C1 segment of cervical spinal cord (tissue), 14 donors: ENCODE measurements around the gene RNU1-3.
"Not testable (repeated sequence)": the region's sequence is repeated elsewhere in the genome, so short reads cannot be mapped to it uniquely, and the experiment has no call there.

Experiments
- DNase-seq, 14 donors: peaks; one replicate each; lab custom pipeline; 2025; lab: John Stamatoyannopoulos, UW

RNU1-3 gene

DNA sequence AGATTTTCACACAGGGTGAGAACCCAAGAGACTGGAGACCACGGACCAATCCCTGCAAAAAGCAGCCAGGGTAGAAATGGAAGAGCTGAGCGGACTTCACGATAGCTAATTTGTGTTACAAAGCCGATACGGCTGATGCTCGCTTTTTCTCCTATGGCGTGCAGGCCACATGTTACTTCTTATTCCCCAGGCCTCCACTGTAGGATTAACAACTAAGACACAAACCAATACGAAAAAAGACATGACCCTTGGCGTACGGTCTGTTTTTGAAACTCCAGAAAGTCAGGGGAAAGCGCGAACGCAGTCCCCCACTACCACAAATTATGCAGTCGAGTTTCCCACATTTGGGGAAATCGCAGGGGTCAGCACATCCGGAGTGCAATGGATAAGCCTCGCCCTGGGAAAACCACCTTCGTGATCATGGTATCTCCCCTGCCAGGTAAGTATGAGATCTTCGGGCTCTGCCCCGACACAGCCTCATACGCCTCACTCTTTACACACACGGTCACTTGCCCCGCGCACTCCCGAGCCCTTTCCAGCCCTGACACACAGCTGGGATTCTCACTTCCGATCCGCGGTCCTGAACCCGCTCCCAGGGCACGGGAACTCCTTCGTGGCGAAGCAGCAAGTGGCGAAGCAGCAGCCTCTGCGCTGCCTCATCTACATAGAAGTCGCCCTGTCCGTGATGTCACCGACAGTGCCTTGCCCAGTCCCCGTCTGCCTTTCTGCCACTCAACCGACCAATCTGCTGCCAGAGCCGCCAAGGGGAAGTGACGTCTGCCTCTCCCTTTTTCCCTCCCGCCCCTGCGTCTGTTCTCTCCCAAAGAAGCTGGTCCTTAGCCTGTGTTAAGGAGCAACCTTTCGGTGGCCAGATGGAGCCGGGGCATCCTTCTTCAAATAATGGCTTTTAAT, at the start of gene RNU1-3:
Gene RNU1-3, minus strand, starts transcription at position 447 of the 912 bp plus-strand sequence.
- DNase-seq = not testable (repeated sequence)

DNA sequence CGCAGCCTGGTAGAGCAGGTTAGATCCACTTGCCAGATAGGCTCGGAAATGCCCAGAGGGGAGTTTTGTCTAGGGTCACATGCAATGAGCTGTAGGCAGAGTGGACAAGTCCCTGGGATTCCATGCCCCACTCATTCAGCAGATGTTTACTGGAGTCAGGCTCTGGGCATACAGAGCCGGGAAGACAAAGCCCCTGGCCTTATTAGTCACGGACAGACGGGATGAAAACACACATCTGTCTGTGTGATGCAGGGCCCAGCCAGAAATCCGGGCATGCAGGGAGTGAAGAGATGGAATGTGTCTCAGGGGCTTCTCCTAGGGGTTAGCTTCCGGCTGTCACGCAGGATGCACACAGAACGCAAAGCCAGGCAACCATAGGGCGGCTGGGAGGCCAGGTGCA, 46.7 kb upstream of the RNU1-3 start:
- not testable (repeated sequence) for DNase-seq

DNA sequence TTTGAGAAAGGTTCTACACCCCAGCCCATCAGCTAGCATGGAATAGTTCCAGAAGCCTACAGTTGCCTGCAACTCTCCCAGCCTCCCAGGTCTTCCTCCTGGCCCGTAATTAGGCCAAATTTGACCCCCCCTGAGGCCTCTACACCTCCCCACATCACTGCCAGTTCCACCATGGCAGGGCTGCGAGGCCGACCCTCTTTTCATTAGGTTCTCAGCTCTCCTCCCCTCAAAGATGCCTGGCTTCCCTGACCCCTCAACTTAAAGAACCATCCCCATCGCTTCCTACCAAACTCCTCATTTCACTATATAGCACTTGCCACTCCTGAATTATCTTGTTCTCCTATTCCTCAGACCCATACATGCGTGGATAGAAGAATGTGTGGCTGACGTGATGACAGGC, 46.2 kb upstream of the RNU1-3 start:
- DNase-seq = not testable (repeated sequence)

DNA sequence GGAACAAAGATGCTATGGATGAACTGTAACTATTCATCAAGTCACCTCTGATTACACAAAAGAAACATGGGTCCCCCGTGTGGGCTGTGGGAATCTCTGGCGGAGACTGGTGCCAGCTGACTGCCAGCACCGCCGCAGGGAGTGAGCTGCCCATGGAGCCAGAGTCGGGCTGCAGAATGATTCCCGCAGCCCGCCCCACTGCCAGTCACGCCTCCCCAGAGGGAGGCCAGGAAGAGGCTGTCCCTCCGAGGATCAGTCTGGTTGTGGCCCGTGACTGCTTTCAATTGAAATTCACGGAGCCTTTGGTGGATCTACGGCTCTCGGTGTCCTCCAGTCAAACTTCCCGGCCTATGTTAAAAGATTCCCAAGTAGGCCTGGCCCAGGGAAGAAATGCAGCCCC, 45.8 kb upstream of the RNU1-3 start:
- peak in 5 of 14 donors; percentile 15 to 45 (median 42) for DNase-seq

- DNase-seq = not testable (repeated sequence)
Observed at GRCh38 chr1:16712131-16712530, 45.4 kb upstream of the RNU1-3 start.

DNA sequence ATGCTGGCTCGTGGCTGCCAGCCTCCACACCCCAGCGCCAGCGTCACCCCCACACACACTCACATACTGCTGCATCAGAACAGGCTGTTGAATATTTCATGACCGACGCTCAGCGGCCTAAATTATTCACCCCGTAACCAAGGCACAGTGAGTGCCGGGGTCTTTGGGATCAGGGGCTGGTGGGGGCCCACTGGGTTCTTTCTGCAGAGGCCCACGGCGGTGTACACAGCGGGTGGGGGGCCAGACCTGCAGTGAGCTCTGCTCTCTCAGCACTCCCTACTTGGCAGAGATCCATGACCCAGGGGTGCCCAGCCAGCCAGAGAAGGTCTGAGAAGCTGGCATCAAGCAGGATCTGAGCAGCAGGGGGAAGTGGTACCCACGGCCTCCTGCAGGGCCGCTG, 43.9 kb upstream of the RNU1-3 start:
- DNase-seq = peak in 9 of 14 donors; percentile 24 to 83 (median 57)

GRCh38 chr1:16709659-16710087, 42.9 kb upstream of the RNU1-3 start:
- DNase-seq = peak in 3 of 14 donors; percentile 20 to 32 (median 32)

- DNase-seq = not testable (repeated sequence)
Observed at GRCh38 chr1:16708704-16709103, 42.0 kb upstream of the RNU1-3 start.

DNA sequence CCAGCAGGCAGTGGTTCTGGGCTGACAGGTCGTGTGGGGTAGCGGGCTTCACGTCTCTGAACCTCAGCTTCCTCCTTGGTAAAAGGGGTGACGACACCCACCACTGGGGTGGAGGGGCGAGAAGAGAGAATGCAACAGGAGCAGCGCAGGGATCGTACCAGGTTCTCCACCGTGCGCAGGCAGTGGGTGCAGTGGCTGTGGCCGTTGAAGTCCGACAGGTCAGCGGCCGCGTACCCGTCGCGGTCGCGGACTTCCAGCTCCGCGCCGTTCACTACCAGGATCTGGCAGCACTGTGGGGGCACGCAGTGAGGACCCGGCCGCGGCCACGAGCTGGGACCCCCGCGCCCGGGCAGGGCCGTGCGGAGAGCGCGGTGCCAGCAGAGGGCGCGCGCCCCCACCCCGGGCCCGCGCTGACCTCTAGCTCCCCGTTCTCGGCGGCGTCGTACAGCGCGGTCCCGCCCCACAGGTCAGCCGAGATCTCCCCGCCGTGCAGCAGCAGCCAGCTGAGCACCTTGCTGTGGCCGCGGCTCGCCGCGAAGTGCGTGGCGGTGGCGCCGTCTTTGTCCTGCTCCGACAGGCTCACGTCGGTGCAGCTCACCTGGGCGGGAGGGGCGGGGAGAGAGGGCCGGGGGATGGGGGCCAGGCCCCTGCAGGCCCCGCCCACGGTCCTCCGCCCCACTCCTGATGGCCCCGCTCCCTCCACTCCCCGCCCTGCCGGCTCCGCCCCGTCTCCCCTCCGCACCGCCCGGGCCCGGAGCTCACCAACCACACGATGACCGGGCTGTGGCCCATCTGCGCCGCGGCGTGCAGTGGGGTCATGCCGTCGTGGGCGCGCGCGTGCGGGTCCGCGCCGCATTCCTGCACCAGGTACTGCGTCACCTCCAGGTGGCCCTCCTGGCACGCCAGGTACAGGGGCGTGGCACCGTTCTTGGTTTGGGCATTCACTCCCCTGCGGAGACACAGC, 40.7 kb upstream of the RNU1-3 start:
- DNase-seq = not testable (repeated sequence)

DNA sequence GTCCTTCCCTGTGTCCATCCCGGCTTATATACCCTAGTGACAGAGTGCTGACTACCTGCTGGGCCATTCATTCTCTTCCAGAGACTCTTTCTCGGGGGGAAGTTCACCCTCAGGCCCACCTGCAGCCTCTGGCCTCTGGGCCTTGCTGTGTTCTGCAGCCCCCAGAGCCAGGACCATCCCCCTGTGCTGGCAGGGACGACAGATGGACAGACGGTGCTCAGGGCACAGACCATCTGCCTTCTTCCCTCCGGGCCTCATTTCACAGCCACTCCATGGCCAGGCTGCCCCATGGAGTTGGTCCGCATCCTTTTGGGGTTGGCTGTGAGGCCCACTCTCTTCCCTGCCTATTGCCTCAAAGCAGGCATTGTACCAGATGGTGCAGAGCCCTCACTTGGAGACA, 39.6 kb upstream of the RNU1-3 start:
- DNase-seq = peak in 1 of 14 donors; percentile 53

- DNase-seq = not testable (repeated sequence)
Observed at GRCh38 chr1:16704502-16705100, 37.9 kb upstream of the RNU1-3 start.

DNA sequence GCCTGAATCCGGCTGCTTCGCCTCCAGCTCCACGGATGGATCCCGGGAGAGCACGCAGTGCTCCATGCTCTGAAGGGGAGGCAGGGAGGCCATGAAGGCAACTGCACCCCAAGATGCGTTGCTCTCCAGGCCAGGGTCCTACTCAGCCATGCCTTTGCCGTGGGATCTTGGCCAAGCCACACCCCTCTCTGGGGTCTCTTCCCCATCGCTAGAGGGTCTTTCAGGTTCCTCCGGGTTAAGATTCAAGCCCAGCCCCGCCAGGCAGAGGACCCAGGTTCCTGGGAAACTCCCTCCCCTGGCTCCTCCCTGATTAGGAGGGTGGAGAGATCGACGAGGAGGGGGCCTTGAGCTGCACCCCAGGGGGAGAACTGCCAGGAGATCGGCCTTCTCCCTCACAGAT, 37.3 kb upstream of the RNU1-3 start:
- DNase-seq = not testable (repeated sequence)

GRCh38 chr1:16703602-16704001, 36.9 kb upstream of the RNU1-3 start:
- not testable (repeated sequence) for DNase-seq

- DNase-seq = not testable (repeated sequence)
Observed at GRCh38 chr1:16703141-16703540, 36.4 kb upstream of the RNU1-3 start.

- not testable (repeated sequence) for DNase-seq
Observed at GRCh38 chr1:16702280-16702679, 35.5 kb upstream of the RNU1-3 start.

- not testable (repeated sequence) for DNase-seq
Observed at GRCh38 chr1:16701189-16701588, 34.4 kb upstream of the RNU1-3 start.

GRCh38 chr1:16700138-16700895, 33.6 kb upstream of the RNU1-3 start:
- not testable (repeated sequence) for DNase-seq

- DNase-seq = not testable (repeated sequence)
Observed at GRCh38 chr1:16699440-16699839, 32.7 kb upstream of the RNU1-3 start.

- not testable (repeated sequence) for DNase-seq
Observed at GRCh38 chr1:16697152-16697551, 30.4 kb upstream of the RNU1-3 start.

GRCh38 chr1:16696507-16697150, 29.9 kb upstream of the RNU1-3 start:
- DNase-seq = not testable (repeated sequence)
